Calu3 (cell line): ENCODE results near the gene CGB3. TPM values are rescaled to one million over a fixed set of nuclear protein-coding genes. Genes with fewer than 3 reads are reported as not detected.

Source experiments
- BruUV-seq: library from RNA; stranded (reverse); fragments of 400-500 nt; replicated peaks from 2 replicates; lab custom pipeline; 2021; lab: Mats Ljungman, UMichigan
- CTCF ChIA-PET: fragments of 300-600 bp; sonication (Branson Sonifier 250); formaldehyde crosslinking; loops from one replicate; lab custom pipeline; 2022; ENCODE audit warnings: antibody characterized with exemption; lab: Charles Lee
- DNase-seq: peaks from one replicate; pipeline ENCODE4 v3.0.0; 2022
- H3K27ac Mint-ChIP-seq: one replicate; pipeline ENCODE4 v1.8.0; 2022; ENCODE audit warnings: mixed read lengths; ENCODE audit not compliant: unreplicated experiment
- H3K27me3 Mint-ChIP-seq: one replicate; pipeline ENCODE4 v1.8.0; 2022; ENCODE audit warnings: mixed read lengths; ENCODE audit not compliant: unreplicated experiment
- H3K36me3 Mint-ChIP-seq: one replicate; pipeline ENCODE4 v1.8.0; 2022; ENCODE audit warnings: mild to moderate bottlenecking, moderate library complexity, mixed read lengths; ENCODE audit not compliant: insufficient read depth, unreplicated experiment
- H3K4me1 Mint-ChIP-seq: one replicate; pipeline ENCODE4 v1.8.0; 2022; ENCODE audit warnings: mild to moderate bottlenecking, low read depth, mixed read lengths; ENCODE audit not compliant: unreplicated experiment
- H3K4me3 Mint-ChIP-seq: one replicate; pipeline ENCODE4 v1.8.0; 2022; ENCODE audit warnings: mild to moderate bottlenecking, low read depth, moderate library complexity, mixed read lengths; ENCODE audit not compliant: unreplicated experiment
- H3K9me3 Mint-ChIP-seq: one replicate; pipeline ENCODE4 v1.8.0; 2022; ENCODE audit warnings: low read depth, mixed read lengths; ENCODE audit not compliant: unreplicated experiment
- CTCF ChIP-seq: fragments of 200-600 bp; IDR thresholded peaks from one replicate; pipeline ENCODE4 v1.8.0; 2022; ENCODE audit warnings: antibody characterized with exemption; ENCODE audit not compliant: unreplicated experiment
- intact Hi-C: fragments of 100-400 bp; cut with micrococcal nuclease; formaldehyde crosslinking; loops from one replicate; pipeline ENCODE4 v1.10.0; 2022; ENCODE audit not compliant: unreplicated experiment
- total RNA-seq: library from RNA; stranded (reverse); gene quantifications from 2 replicates; pipeline ENCODE4 v1.2.3, GENCODE V29; 2022

Gene CGB3
- total RNA-seq, 1 experiment from 2014 or later, result 1.1 TPM

- intact Hi-C loops, result no loop called here
- H3K4me1 Mint-ChIP-seq, result peaks cover 6% of the 10 kb centered on the region
- no peak overlapping the region for H3K4me3 Mint-ChIP-seq
- BruUV-seq, result no TSS peak
- no peak overlapping the region for H3K27ac Mint-ChIP-seq
- no peak for TF ChIP-seq CTCF
- H3K9me3 Mint-ChIP-seq, result no peaks in the 10 kb centered on the region
- H3K27me3 Mint-ChIP-seq, result no peaks in the 10 kb centered on the region
- CTCF ChIA-PET, result no interaction called here
- H3K36me3 Mint-ChIP-seq, result peaks cover 85% of the 10 kb centered on the region
- DNase-seq, result no peak
These were observed 9.8 kb downstream of the CGB3 start for GRCh38 chr19:49014123-49014869.

- peaks cover 70% of the 10 kb centered on the region for H3K36me3 Mint-ChIP-seq
- TF ChIP-seq CTCF, result no peak
- intact Hi-C loops, result no loop called here
- no peak for DNase-seq
- no peaks in the 10 kb centered on the region for H3K27me3 Mint-ChIP-seq
- CTCF ChIA-PET, result no interaction called here
- BruUV-seq, result no TSS peak
- H3K9me3 Mint-ChIP-seq, result no peaks in the 10 kb centered on the region
- H3K4me3 Mint-ChIP-seq, result no peak overlapping the region
- no peak overlapping the region for H3K27ac Mint-ChIP-seq
- H3K4me1 Mint-ChIP-seq, result no peaks in the 10 kb centered on the region
These were observed 12.9 kb downstream of the CGB3 start for GRCh38 chr19:49011194-49011593.

GRCh38 chr19:49010453-49010852, 13.7 kb downstream of the CGB3 start:
- CTCF ChIA-PET, result interaction anchor here (1.2 to 1.5 kb wide), 2 partner anchors 9 to 188 kb away, joined by 3 read pairs; no protein-coding TSS in a partner anchor
- no peak overlapping the region for H3K27ac Mint-ChIP-seq
- peaks cover 69% of the 10 kb centered on the region for H3K36me3 Mint-ChIP-seq
- TF ChIP-seq CTCF, result no peak
- no peak overlapping the region for H3K4me3 Mint-ChIP-seq
- no TSS peak for BruUV-seq
- no peak for DNase-seq
- H3K27me3 Mint-ChIP-seq, result no peaks in the 10 kb centered on the region
- no peaks in the 10 kb centered on the region for H3K9me3 Mint-ChIP-seq
- intact Hi-C loops, result no loop called here
- H3K4me1 Mint-ChIP-seq, result no peaks in the 10 kb centered on the region

GRCh38 chr19:49009828-49010227, 14.3 kb downstream of the CGB3 start:
- H3K9me3 Mint-ChIP-seq, result no peaks in the 10 kb centered on the region
- H3K27ac Mint-ChIP-seq, result no peak overlapping the region
- H3K4me3 Mint-ChIP-seq, result no peak overlapping the region
- TF ChIP-seq CTCF, result no peak
- CTCF ChIA-PET, result interaction anchor here (1.2 to 1.5 kb wide), 2 partner anchors 10 to 189 kb away, joined by 3 read pairs; no protein-coding TSS in a partner anchor
- BruUV-seq, result no TSS peak
- H3K36me3 Mint-ChIP-seq, result peaks cover 69% of the 10 kb centered on the region
- DNase-seq, result no peak
- no peaks in the 10 kb centered on the region for H3K27me3 Mint-ChIP-seq
- intact Hi-C loops, result no loop called here
- H3K4me1 Mint-ChIP-seq, result no peaks in the 10 kb centered on the region
